ENCODE measurements around the gene SYT5.
"Not testable (repeated sequence)": the region's sequence is repeated elsewhere in the genome, so short reads cannot be mapped to it uniquely, and the experiment has no call there.

SYT5 gene

DNA sequence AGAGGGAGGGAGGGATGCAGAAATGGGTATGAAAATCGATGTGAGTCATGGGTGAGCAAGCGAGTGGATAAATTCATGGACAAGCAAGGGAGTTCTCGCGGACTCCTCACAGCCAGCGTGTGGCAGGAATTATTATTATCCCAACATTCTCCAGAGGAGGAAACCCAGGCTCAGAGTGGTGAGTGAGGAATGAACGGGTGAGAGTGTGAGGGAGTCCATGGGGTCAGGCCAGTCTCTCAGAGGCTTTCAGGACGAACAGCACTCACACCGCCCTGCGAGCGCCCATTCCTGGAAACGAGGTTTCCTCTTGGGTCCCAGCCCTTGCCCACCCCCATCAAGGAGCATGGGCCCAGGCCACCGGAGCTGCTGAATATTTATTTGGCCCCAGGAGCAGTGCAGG is 7.3 kb downstream of the SYT5 start:
- DNase-seq (ENCODE audit: insufficient read length, low spot score), result no peak
- FAIRE-seq, result no peak

- DNase-seq (ENCODE audit: insufficient read length, low spot score); FAIRE-seq: not testable (repeated sequence)
Observed at GRCh38 chr19:55172318-55172717, 7.8 kb downstream of the SYT5 start.

DNA sequence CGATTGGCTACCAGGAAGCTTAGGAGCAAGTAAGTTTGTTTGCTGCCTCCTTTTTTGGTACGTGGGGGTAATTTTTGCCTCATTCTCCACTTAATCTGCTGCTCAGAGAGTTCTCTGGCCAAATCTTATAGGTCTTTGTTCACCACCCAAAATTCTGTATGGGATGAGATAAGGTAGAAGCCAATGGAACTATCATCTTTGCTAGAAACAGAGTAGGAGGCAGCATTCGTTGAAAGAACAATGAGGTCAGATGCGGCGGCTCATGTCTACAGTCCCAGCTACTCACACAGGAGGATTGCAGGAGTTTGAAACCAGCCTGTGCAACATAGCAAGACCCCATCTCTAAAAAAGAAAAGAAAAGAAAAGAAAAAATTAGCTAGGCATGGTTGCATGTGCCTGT is 8.6 kb downstream of the SYT5 start:
- no peak for FAIRE-seq
- DNase-seq (ENCODE audit: insufficient read length, low spot score), result no peak

DNA sequence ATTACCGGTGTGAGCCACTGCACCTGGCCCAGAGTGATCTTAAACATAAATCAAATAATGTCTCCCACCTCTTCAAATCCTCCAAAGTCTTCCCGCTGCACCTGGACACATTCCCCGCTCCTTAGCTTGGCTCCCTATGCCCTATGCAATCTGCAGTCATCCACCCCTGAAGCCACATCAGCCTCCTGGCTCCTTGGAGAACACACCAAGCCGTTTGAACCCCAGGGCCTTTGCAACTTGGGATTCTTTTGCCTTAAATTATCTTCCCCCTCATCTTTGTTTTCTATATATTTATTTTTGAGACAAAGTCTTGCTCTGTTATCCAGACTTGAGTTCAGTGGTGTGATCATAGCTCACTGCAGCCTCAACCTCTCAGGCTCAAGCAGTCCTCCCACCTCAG is 11.0 kb downstream of the SYT5 start:
- FAIRE-seq (no peak), DNase-seq (ENCODE audit: insufficient read length, low spot score) (no peak)

GRCh38 chr19:55166530-55167268 is 13.4 kb downstream of the SYT5 start, which contains the start of gene DNAAF3:
TSS of gene DNAAF3 (minus strand) at chr19:55166613. CDS start at chr19:55166413, 200 bp downstream.
- DNase-seq (ENCODE audit: insufficient read length, low spot score), result peak; percentile 99
- peak; percentile 66 for FAIRE-seq

- DNase-seq (ENCODE audit: insufficient read length, low spot score) (peak; percentile 77), FAIRE-seq (no peak)
Observed at GRCh38 chr19:55165952-55166529, 14.0 kb downstream of the SYT5 start.

- FAIRE-seq, result no peak
Observed at GRCh38 chr19:55161571-55162322, 18.3 kb downstream of the SYT5 start.

DNA sequence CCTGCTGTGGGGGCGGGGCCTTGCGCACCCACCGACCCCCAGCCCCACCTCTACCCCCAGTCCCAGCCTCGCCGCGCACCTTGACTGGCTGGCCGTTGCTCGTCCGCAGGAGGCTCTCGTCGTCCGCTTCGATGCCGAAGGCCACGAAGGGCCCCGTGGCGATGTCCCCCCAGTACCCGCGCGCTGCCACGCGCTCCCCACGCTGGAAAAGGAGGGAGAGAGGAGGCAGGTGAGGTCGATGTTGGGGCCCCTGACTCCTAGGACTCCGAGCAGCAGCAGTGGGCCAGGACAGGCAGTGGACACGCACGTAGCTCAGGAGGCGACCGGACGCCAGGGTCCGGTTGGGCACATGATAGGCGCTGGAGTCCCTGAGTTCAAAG is 19.1 kb downstream of the SYT5 start:
- DNase-seq (ENCODE audit: insufficient read length, low spot score) (no peak), FAIRE-seq (no peak)

More at GRCh38 chr19:55161571-55162322, 18.3 kb downstream of the SYT5 start:
- no peak for DNase-seq (ENCODE audit: insufficient read length, low spot score)

GRCh38 chr19:55160128-55160985 is 19.7 kb downstream of the SYT5 start:
- DNase-seq (ENCODE audit: insufficient read length, low spot score) (peak; percentile 92), FAIRE-seq (peak; percentile 94)

- FAIRE-seq, result no peak
- DNase-seq (ENCODE audit: insufficient read length, low spot score), result peak; percentile 49
Observed at GRCh38 chr19:55158848-55159749, 21.0 kb downstream of the SYT5 start.

DNA sequence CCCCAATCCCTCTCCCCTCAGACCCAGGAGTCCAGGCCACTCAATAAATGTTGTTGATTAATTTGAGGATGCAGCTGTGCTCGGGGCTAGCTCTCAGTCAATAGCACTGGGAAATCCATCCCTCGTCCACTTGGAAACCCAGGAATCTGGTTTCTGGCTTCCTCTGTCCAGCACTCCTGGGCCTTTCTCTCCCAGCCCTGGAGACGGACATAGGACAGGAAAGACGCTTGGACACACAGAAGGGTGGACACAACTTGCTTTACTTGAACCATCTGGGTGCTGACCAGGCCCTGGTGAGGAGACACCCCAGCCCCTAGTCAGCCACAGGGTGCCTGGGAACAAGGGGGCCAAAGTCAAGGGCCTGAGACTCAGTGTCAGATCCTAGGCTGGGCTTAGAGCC is 21.7 kb downstream of the SYT5 start:
- FAIRE-seq, result no peak
- DNase-seq (ENCODE audit: insufficient read length, low spot score), result no peak

DNA sequence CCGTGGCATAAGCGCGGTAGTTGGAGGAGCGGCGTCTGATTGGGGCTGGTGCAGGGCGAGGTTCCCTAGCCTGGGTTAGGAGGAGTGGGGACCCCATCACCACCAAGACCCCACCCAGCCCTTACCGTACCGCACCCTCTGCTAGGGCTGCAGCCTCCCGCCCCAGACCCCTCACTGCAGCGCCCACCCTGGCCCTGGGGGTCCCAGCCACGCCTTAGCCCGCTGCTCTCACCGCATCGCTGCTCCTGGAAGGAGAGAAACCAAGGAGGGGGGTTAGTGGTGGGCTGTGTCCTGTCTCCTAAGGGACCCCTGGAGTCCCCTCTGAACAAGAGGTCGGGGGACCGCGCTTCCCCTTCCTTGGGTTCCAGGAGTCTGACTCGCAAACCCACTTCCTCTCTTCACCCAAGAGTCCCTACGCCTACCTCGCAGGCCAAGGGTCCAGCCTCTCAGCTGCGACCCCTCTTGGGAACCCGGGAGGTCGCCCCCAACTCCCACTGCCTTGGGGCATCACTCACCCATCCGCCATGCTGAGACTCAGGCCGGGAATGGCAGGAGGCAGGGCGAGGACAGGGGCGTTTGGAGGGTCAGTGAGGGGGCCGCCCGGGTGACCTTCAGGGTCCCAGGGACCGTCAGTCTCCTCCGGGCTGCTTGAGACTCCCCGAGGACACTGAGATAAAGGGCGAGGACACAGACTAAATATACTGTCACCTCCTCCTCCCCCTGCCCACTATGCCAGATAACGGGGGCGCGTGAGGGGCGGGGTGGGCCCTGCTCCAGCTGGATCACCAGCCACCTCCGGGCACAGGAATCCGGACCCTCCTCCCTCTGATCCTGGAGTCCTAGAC is 22.8 kb downstream of the SYT5 start, which contains the start of gene TNNI3:
Gene TNNI3 (minus strand): TSS at position 669 of the 845 bp plus-strand sequence. CDS start 143 bp downstream, at position 526.
- FAIRE-seq, result no peak
- no peak for DNase-seq (ENCODE audit: insufficient read length, low spot score)

DNA sequence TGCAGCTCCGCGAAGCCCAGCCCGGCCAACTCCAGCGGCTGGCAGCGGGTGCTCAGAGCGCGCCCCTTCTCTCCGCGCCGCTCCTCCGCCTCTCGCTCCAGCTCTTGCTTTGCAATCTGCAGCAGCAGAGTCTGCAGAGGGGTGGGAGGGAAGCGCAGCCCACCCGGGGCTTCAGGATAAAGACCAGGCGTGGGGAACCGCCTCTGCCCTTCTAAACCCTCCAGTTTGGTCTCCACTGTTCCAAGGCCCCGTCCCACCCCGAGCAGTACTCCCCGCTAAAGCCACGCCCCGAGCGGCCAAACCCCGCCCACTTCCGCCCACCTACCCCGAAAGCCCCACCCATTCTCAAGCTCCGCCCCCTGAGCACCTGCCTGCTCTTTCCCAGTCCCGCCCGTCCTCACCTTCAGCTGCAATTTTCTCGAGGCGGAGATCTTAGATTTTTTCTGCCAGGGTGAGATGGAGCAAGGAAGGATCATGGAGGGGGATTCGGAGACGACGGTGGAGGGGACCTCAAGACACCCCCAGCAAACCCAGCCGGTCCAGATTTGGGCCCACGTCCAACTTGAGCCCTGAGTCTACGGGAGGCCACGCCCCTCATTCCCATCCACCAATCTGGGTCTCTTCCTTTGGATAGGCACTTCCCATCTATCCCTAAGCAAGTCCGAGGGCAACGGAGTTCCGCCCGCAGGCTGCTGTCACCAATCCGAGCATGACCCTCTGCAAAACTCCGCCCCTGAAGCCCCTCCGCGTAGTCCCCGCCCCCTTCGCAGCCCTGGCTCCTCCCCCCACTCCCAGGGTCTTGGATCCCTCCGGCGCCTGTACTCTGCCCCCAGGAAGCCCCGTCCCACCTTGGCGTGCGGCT is 23.7 kb downstream of the SYT5 start:
- no peak for FAIRE-seq
- no peak for DNase-seq (ENCODE audit: insufficient read length, low spot score)

- FAIRE-seq; DNase-seq (ENCODE audit: insufficient read length, low spot score): not testable (repeated sequence)
Observed at GRCh38 chr19:55155784-55156183, 24.3 kb downstream of the SYT5 start.

GRCh38 chr19:55153652-55154264 is 26.3 kb downstream of the SYT5 start:
- DNase-seq (ENCODE audit: insufficient read length, low spot score), result no peak

DNA sequence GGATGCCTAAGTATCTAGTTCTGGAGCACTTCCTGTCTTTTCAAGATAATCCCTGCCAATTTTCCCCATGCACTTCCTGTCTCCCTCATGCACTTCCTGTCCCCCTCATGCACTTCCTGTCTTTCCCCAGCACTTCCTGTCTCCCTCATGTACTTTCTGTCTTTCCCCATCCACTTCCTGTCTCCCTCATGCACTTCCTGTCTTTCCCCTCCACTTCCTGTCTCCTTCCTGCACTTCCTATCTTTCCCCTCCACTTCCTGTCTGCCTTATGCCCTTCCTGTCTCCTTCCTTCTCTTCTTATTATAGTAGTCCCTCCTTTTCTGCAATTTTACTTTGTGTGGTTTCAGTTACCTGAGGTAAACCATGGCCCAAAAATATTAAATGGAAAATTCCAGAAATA is 28.1 kb downstream of the SYT5 start:
- FAIRE-seq, result no peak

More at GRCh38 chr19:55153652-55154264, 26.3 kb downstream of the SYT5 start:
- FAIRE-seq, result no peak

More for the DNA sequence above, 28.1 kb downstream of the SYT5 start:
- DNase-seq (ENCODE audit: insufficient read length, low spot score), result no peak

Data from HTR-8/SVneo (cell line).